HG02798 (cell line): ENCODE measurements around the gene CWC15.
"Not testable (repeated sequence)": the region's sequence is repeated elsewhere in the genome, so short reads cannot be mapped to it uniquely, and the experiment has no call there.

Source experiments
- ATAC-seq: cut with Tn5 transposase; IDR thresholded peaks from one replicate; pipeline ENCODE4 v1.9.1; 2021; ENCODE audit warnings: mild to moderate bottlenecking; ENCODE audit not compliant: unreplicated experiment, poor library complexity

Gene CWC15

GRCh38 chr11:94973099-94973968 is at the start of gene CWC15, which contains the start of gene KDM4D:
CWC15 (minus strand) TSS chr11:94973556; CDS start chr11:94972185, 1,371 bp downstream.
KDM4D (plus strand) TSS chr11:94973709; CDS start chr11:94997373, 23,664 bp downstream.
- peak; percentile 100 for ATAC-seq

- not testable (repeated sequence) for ATAC-seq
These were observed 48.1 kb upstream of the CWC15 start for GRCh38 chr11:95021468-95021867.

GRCh38 chr11:95016139-95016538 is 42.8 kb upstream of the CWC15 start:
- ATAC-seq: no peak

- ATAC-seq: no peak
These were observed 40.9 kb upstream of the CWC15 start for GRCh38 chr11:95014184-95014821.

GRCh38 chr11:95011376-95011775 is 38.0 kb upstream of the CWC15 start:
- no peak for ATAC-seq

GRCh38 chr11:95005642-95006041 is 32.3 kb upstream of the CWC15 start:
- no peak for ATAC-seq

- ATAC-seq: no peak
These were observed 30.4 kb upstream of the CWC15 start for GRCh38 chr11:95003716-95004115.

GRCh38 chr11:94998285-94998684 is 24.9 kb upstream of the CWC15 start:
- no peak for ATAC-seq

- no peak for ATAC-seq
These were observed 24.1 kb upstream of the CWC15 start for GRCh38 chr11:94997437-94997836.

- no peak for ATAC-seq
These were observed 20.1 kb upstream of the CWC15 start for GRCh38 chr11:94993400-94993943.

GRCh38 chr11:94988748-94989147 is 15.4 kb upstream of the CWC15 start:
- no peak for ATAC-seq

GRCh38 chr11:94987378-94987777 is 14.0 kb upstream of the CWC15 start:
- no peak for ATAC-seq

- ATAC-seq: no peak
These were observed 2.2 kb upstream of the CWC15 start for GRCh38 chr11:94975599-94975998.

- ATAC-seq: no peak
These were observed 822 bp upstream of the CWC15 start for GRCh38 chr11:94974178-94974577.

GRCh38 chr11:94972700-94973098 is 657 bp downstream of the CWC15 start:
- ATAC-seq: no peak

- ATAC-seq: no peak
These were observed 4.9 kb downstream of the CWC15 start for GRCh38 chr11:94968334-94968958.

GRCh38 chr11:94964934-94965333 is 8.4 kb downstream of the CWC15 start:
- ATAC-seq: no peak

GRCh38 chr11:94961255-94961654 is 12.1 kb downstream of the CWC15 start:
- ATAC-seq: no peak

- no peak for ATAC-seq
These were observed 12.9 kb downstream of the CWC15 start for GRCh38 chr11:94960488-94960887.

- no peak for ATAC-seq
These were observed 14.2 kb downstream of the CWC15 start for GRCh38 chr11:94959179-94959578.
